Measurements from ENCODE around the gene GFOD2.

GFOD2 gene

DNA sequence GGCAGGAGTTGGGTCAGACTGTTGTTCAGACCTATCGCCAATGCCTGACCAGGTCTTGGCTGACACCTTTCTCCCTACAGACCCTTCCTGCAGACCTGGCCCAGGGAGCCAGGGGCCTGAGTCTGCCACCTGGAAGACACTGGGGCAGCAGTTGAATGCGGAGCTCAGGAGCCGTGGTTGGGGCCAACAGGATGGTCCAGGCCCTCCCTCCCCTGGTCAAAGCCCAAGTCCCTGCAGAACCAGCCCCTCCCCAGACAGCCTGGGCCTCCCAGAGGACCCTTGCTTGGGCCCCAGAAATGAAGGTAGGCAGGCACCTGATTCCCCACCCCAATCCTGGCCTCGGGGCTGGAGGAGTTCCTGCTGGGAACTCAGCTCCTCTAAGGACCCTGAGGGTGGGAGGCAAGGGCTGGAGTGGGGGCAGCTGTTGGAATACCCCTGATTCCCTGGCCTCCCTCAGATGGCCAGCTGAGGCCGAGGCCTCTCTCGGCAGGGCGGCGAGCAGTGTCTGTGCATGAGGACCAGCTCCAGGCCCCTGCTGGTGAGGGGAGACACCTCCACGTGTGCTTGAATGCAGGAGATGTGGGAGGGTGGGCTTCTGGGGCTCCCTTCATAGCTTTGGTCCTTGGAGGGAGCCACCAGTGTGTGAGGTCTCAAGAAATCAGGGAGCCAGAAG is 62.6 kb downstream of the GFOD2 start:
- no peak for DNase-seq

- no peak for DNase-seq
These were observed 63.8 kb downstream of the GFOD2 start for GRCh38 chr16:67655363-67655762.

- DNase-seq = no peak
These were observed 64.7 kb downstream of the GFOD2 start for GRCh38 chr16:67654403-67654911.

DNA sequence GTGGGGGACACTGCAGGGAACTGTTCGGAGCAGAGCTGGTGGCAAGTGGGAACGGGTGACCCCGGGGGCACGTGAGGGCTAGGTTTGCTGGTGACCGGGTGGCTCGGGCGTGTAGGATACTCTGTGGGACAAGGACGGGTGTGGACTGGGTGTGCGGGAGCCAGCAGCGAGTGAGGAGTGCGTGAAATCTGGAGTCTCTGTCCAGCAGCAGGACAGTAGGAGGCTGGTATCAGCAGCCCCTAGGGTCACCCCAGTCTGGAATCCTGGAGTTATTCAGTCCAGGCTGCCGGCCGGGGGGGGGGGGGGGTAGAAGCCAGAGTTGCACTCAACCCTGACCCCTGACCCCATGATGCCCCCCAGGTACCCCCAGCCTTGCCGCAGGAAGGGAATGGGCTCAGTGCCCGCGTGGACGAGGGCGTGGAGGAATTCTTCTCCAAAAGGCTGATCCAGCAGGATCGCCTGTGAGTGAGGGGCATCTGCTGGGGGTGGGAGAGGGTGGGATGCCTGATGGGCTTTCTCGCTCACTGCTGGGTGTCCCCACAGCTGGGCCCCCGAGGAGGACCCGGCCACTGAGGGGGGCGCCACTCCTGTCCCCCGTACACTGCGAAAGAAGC is 65.2 kb downstream of the GFOD2 start:
- DNase-seq = no peak

DNA sequence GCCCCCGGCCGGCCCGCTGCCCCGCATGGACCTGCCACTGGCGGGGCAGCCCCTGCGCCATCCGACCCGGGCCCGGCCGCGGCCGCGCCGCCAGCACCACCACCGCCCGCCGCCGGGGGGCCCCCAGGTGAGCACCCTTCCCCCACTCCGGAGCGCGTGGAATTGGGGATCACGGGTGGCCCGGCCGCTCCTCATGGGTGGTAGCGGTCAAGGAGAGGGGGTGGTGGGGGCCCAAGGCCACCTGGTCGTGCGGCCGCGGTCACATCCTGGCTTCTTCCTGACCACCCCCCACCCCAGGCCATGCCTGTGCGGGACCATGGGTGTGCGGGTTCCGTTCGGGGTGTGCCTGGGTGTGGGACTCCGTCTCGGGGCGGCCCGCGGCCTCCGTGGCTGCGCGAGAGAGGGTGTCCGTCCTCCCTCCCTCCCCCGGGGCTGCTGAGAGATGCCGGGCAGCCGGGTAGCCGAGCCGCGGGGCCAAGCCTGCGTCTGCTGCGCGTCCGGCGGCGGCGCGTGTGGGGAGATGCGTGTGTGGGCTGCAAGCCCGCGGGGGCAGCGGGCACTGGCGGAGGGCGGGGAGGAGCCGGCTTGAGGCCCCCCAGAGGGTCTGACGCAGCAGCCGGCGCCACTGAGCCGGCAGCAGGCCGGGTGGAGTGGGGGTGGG is 65.9 kb downstream of the GFOD2 start:
- DNase-seq = no peak

GRCh38 chr16:67652578-67653127 is 66.5 kb downstream of the GFOD2 start:
- no peak for DNase-seq

- no peak for DNase-seq
These were observed 67.3 kb downstream of the GFOD2 start for GRCh38 chr16:67651847-67652246.

- no peak for DNase-seq
These were observed 68.1 kb downstream of the GFOD2 start for GRCh38 chr16:67651039-67651438.

DNA sequence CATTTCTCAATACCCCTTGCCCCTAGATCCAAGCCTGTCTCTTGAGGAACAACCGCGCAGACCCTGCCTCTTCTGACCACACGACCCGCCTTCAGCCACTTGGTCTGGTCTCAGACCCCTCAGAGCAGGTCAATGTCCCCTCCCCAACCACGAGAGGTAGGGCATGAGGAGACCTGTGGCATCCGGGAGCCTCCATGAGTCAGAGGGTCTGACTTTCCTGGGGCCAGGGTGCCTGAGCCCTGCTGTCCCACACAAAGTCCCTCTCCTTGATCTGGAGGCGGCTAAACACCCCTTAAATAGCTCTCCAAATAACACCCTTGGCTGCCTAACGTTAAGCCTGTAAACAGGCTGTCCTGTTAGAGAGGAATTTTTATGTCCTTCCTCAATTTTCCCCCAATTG is 69.1 kb downstream of the GFOD2 start:
- no peak for DNase-seq

- DNase-seq = no peak
These were observed 69.6 kb downstream of the GFOD2 start for GRCh38 chr16:67649494-67649931.

GRCh38 chr16:67648764-67649407 is 70.2 kb downstream of the GFOD2 start:
- no peak for DNase-seq

GRCh38 chr16:67648088-67648763 is 70.9 kb downstream of the GFOD2 start:
- no peak for DNase-seq

DNA sequence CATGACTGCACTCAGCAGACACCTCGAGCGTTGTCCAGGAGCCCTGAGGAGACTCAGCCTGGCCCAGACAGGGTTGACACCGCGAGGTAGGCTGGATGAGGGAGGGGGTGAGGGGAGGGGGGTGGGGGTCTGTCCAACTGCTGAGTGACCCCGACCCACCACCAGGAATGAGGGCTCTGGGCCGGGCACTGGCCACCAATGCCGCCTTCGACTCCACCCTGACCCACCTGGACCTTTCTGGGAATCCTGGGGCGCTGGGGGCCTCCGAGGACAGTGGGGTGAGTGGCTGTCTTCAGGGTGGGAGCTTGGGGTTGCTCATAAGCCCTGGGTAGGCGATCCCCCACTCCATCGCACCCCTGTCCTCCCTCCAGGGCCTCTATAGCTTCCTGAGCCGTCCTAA is 71.4 kb downstream of the GFOD2 start:
- no peak for DNase-seq

DNA sequence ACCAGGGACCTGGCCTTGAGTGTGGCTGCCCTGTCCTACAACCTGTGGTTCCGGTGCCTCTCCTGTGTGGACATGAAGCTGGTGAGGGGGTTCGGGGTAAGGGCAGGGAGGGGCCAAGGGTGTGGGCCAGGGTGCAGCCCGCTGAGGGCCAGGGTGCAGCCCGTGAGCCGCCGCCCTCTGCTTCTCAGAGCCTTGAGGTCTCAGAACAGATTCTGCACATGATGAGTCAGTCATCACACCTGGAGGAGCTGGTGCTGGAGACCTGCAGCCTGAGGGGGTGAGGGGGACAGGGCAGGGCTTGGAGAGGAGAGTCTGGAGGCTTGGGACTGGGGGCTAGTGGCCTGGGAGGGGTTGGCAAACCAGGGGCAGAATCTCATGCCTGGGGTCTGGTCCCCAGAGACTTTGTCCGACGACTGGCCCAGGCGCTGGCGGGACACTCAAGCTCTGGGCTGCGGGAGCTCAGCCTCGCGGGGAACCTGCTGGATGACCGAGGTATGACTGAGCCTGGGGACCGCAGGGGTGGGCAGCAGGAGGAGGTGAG is 71.9 kb downstream of the GFOD2 start:
- DNase-seq = no peak

- DNase-seq = peak; percentile 15
These were observed 73.6 kb downstream of the GFOD2 start for GRCh38 chr16:67645397-67646121.

- DNase-seq = no peak
These were observed 75.1 kb downstream of the GFOD2 start for GRCh38 chr16:67644038-67644437.

DNA sequence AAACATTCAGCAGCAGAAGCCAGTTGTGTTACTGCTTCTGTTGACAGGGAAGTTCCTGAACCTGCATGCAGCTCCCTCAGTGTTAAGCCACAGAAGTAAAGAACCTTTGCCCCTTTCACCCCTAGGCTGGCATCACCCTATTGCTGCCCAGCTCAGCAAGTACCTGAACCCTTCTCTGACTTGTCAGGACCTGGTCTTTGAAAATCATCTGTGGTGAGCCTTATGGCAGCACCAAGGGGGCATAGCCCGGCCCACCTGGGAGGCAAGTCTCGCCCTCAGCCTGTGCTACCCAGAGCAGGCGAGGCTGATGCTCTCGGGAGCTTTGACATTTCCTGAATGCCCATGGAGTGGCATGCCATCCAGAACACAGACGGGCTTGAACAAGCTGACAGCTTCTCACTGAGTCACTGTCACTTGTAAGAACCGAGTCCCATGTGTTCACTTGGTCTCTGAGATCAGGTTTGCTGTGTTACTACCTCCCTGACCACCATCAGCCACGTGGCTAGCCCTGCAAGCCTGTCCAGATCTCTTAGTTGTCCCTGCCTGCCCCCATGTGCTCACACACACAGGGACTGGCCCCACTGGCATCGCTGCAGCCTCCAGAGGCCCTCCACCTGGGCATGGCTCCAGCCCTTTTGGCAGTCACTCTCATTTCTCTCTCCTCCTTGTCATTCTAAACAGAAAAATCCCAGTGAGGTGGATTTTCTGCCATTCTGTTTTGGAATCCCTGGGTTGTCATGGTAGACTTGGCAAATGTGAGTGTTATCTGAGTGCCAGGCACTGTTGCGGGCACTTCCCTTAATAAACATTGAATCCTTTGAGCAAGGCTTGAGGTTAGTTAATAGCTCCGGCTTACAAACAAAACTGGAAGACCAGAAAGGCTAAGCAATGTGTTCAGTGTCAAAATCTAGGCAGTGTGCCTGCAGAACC is 77.1 kb downstream of the GFOD2 start:
- DNase-seq = no peak

GRCh38 chr16:67637625-67638024 is 81.5 kb downstream of the GFOD2 start:
- no peak for DNase-seq

DNA sequence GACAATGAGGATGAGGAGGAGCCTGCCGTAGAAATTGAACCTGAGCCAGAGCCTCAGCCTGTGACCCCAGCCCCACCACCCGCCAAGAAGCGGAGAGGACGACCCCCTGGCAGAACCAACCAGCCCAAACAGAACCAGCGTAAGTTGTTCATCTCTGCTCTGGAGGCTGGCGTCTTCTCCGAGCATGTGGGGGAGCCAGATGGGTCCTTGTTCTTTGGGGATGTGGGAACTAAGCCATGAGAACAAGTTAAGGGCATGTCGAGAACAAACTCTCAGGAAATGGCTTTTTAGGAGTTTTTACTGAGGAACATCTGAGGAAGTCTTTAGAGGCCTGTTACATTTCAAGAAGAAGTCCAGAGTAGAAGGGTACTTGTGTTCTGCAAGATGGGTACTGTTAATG is 82.4 kb downstream of the GFOD2 start:
- no peak for DNase-seq

DNA sequence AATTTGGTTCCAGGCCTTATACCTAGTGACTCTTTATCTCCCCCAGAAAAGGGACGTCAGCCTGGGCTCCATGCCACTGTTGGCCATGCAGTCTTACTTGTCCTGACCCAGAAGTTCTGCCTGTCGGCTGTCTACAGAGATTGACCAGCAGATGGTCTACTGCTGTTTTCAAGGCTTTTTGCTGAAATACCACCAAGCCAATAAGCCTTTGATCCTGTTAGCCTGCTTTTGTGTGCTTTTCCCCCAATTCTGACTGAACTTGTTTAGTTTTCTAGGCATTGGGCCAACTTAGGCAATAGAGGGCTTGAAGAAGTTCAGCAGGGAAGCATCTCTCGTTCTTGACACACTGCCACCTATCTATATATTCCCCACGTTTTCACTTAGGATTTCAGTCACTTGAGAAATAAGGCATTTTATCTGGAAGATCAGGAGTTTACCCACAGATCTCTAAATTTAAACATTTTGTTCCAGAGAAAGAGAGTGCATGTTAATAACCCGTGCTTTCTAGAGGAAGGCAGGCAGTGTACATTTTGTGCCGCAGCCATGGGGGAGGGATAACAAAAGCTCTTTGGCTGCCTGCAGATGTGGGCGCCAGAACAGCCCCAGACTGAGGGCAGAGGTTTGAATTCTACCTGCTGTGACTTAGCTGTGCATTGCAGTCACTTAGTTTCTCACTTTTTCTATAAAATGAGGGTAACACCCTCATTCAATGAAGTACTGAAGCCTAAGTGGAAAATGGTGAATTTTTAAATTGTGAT is 86.5 kb downstream of the GFOD2 start:
- DNase-seq = no peak

Measured in stimulated activated naive CD4-positive, alpha-beta T cell treated with Interleukin-2 at 50 U/mL for 16 hours (primary cell).